SK-N-SH treated with all-trans-retinoic acid at 6 μM for 48 hours (cell line): Measurements from ENCODE around the gene RAD51B.

ENCODE experiments used
- ATAC-seq: fragments of 200-7000 bp; cut with Tn5 transposase; 3 replicates; pipeline ENCODE4 v1.9.1; 2020; ENCODE audit warnings: mild to moderate bottlenecking, moderate library complexity
- ARNTL ChIP-seq: fragments of 450-650 bp; formaldehyde crosslinking; IDR thresholded peaks from 2 replicates; pipeline ENCODE4 v1.5.0; 2020; ENCODE audit warnings: low read depth, mild to moderate bottlenecking, moderate library complexity, borderline replicate concordance
- BACH2 ChIP-seq: fragments of 250-450 bp; sonication (Bioruptor Pico); IDR thresholded peaks from 2 replicates; pipeline ENCODE4 v1.9.0; 2021; ENCODE audit warnings: mild to moderate bottlenecking, borderline replicate concordance
- CREB5 ChIP-seq: fragments of 250-450 bp; sonication (Bioruptor Pico); IDR thresholded peaks from 2 replicates; pipeline ENCODE4 v1.5.1; 2020; ENCODE audit warnings: low read depth, mild to moderate bottlenecking, moderate library complexity
- CSDC2 ChIP-seq: fragments of 250-450 bp; sonication (Bioruptor Pico); IDR thresholded peaks from 2 replicates; pipeline ENCODE4 v1.5.0; 2020; ENCODE audit warnings: mild to moderate bottlenecking, moderate library complexity
- CSRNP3 ChIP-seq: fragments of 250-450 bp; sonication (Bioruptor Pico); IDR thresholded peaks from 2 replicates; pipeline ENCODE4 v1.5.1; 2021; ENCODE audit warnings: mild to moderate bottlenecking, moderate library complexity
- GLIS3 ChIP-seq: fragments of 250-450 bp; sonication (Bioruptor Pico); IDR thresholded peaks from 2 replicates; pipeline ENCODE4 v1.5.0; 2020; ENCODE audit warnings: mild to moderate bottlenecking, moderate library complexity
- OSR1 ChIP-seq: fragments of 250-450 bp; sonication (Bioruptor Pico); IDR thresholded peaks from 2 replicates; pipeline ENCODE4 v1.8.0; 2022; ENCODE audit warnings: moderate library complexity, mild to moderate bottlenecking, inconsistent platforms
- POU6F1 ChIP-seq: fragments of 250-450 bp; sonication (Bioruptor Pico); IDR thresholded peaks from 2 replicates; pipeline ENCODE4 v1.8.0; 2021; ENCODE audit warnings: low read depth, mild to moderate bottlenecking, moderate library complexity, borderline replicate concordance
- PPARA ChIP-seq: fragments of 250-450 bp; sonication (Bioruptor Pico); IDR thresholded peaks from 2 replicates; pipeline ENCODE4 v1.5.0; 2020; ENCODE audit warnings: mild to moderate bottlenecking, borderline replicate concordance
- SNAI2 ChIP-seq: fragments of 250-450 bp; sonication (Bioruptor Pico); IDR thresholded peaks from 2 replicates; pipeline ENCODE4 v1.5.0; 2020; ENCODE audit warnings: mild to moderate bottlenecking, moderate library complexity
- TCF4 ChIP-seq: fragments of 250-450 bp; sonication (Bioruptor Pico); IDR thresholded peaks from 2 replicates; pipeline ENCODE4 v1.8.0; 2021; ENCODE audit warnings: mild to moderate bottlenecking, moderate library complexity, borderline replicate concordance
- TOX ChIP-seq: fragments of 250-450 bp; sonication (Bioruptor Pico); IDR thresholded peaks from 2 replicates; pipeline ENCODE4 v1.8.0; 2021; ENCODE audit warnings: mild to moderate bottlenecking, moderate library complexity, borderline replicate concordance
- ZC3H10 ChIP-seq: fragments of 250-450 bp; sonication (Bioruptor Pico); IDR thresholded peaks from 2 replicates; pipeline ENCODE4 v1.5.1; 2021; ENCODE audit warnings: mild to moderate bottlenecking, moderate library complexity
- ZFP3 ChIP-seq: fragments of 250-450 bp; sonication (Bioruptor Pico); IDR thresholded peaks from 2 replicates; pipeline ENCODE4 v1.5.0; 2020; ENCODE audit warnings: mild to moderate bottlenecking, moderate library complexity
- ZFP30 ChIP-seq: fragments of 450-650 bp; formaldehyde crosslinking; IDR thresholded peaks from 2 replicates; pipeline ENCODE4 v1.5.0; 2022; ENCODE audit warnings: mild to moderate bottlenecking, moderate library complexity
- ZNF565 ChIP-seq: fragments of 450-650 bp; formaldehyde crosslinking; conservative IDR thresholded peaks from 2 replicates; pipeline ENCODE4 v1.5.0; 2020; ENCODE audit warnings: low read depth, mild to moderate bottlenecking, moderate library complexity
- ZNF70 ChIP-seq: fragments of 450-650 bp; formaldehyde crosslinking; IDR thresholded peaks from 2 replicates; pipeline ENCODE4 v1.5.0; 2020; ENCODE audit warnings: mild to moderate bottlenecking, moderate library complexity
- ZNF8 ChIP-seq: fragments of 450-650 bp; formaldehyde crosslinking; IDR thresholded peaks from 2 replicates; pipeline ENCODE4 v1.5.0; 2020; ENCODE audit warnings: mild to moderate bottlenecking, moderate library complexity
- TF ChIP-seq, protein P1 (sequence below): fragments of 250-450 bp; sonication (Bioruptor Pico); IDR thresholded peaks from 2 replicates; pipeline ENCODE4 v1.8.0; 2020; ENCODE audit warnings: mild to moderate bottlenecking, moderate library complexity, borderline replicate concordance
- TF ChIP-seq, protein P2 (sequence below): fragments of 250-450 bp; sonication (Bioruptor Pico); IDR thresholded peaks from 2 replicates; pipeline ENCODE4 v1.5.0; 2020; ENCODE audit warnings: mild to moderate bottlenecking, moderate library complexity

The RAD51B gene

DNA sequence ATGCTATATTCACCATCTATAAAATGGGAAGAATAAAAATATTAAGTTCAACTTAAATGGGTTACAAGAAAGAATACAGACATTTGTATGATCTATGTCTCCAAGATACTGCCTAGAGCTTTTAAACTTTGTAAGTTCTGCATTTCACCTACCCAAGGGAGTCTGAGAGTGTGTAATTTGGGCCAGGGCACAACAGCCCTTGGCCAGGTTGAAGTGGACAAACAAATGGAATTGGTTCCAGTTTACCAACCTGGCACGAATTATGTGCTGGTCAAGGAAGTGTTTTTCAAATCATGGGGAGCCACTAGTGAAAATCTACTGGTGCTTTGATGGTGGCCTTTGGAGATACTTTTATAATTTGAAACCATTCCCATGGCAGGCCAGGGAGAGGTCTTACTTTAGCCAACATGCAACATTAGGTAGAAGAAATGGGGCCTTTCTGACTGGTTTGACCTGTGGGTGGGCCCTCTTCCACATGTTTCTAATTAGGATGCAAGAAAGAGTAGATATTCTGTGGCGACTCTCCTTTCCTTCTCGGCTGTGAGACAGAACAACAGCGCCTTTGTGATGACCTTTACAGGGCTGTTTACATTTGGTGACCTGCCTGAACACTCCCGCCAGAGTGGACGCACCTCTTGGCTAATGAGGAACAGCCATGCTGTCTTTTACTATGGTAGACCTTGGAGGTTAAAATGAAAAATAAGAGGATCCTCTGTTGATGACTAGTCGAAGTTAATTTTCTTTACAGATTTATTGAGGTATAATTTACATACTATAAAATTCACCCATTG is 496.7 kb downstream of the RAD51B start (continued):
- TF ChIP-seq, protein P1, sequence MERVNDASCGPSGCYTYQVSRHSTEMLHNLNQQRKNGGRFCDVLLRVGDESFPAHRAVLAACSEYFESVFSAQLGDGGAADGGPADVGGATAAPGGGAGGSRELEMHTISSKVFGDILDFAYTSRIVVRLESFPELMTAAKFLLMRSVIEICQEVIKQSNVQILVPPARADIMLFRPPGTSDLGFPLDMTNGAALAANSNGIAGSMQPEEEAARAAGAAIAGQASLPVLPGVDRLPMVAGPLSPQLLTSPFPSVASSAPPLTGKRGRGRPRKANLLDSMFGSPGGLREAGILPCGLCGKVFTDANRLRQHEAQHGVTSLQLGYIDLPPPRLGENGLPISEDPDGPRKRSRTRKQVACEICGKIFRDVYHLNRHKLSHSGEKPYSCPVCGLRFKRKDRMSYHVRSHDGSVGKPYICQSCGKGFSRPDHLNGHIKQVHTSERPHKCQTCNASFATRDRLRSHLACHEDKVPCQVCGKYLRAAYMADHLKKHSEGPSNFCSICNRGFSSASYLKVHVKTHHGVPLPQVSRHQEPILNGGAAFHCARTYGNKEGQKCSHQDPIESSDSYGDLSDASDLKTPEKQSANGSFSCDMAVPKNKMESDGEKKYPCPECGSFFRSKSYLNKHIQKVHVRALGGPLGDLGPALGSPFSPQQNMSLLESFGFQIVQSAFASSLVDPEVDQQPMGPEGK (CRISPR knock-in tag), result no peak
- TF ChIP-seq CREB5 (CRISPR knock-in tag) (no peak), TCF4 (CRISPR knock-in tag) (no peak), ARNTL (CRISPR knock-in tag) (no peak)

DNA sequence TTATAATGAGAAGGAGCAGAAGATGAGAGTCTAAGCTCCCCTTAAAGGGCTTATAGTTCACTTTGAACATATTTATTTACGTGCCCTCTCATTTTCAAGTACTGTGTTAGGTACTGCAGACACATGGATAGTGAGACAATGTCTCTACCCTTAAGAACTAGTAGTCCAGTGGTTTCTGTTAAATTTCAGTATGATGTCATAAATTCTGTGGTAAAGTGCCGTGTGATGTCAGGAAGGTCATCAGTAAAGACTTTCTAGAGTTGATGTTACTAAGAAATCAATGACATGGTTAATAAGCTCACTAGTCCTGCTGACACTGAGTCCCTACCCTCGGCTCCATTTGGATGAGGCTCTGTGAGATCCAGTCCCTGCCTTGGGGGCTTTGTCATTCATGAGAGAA is 497.7 kb downstream of the RAD51B start:
- no peak for TF ChIP-seq ZNF565 (CRISPR knock-in tag)
- TF ChIP-seq, protein P2, sequence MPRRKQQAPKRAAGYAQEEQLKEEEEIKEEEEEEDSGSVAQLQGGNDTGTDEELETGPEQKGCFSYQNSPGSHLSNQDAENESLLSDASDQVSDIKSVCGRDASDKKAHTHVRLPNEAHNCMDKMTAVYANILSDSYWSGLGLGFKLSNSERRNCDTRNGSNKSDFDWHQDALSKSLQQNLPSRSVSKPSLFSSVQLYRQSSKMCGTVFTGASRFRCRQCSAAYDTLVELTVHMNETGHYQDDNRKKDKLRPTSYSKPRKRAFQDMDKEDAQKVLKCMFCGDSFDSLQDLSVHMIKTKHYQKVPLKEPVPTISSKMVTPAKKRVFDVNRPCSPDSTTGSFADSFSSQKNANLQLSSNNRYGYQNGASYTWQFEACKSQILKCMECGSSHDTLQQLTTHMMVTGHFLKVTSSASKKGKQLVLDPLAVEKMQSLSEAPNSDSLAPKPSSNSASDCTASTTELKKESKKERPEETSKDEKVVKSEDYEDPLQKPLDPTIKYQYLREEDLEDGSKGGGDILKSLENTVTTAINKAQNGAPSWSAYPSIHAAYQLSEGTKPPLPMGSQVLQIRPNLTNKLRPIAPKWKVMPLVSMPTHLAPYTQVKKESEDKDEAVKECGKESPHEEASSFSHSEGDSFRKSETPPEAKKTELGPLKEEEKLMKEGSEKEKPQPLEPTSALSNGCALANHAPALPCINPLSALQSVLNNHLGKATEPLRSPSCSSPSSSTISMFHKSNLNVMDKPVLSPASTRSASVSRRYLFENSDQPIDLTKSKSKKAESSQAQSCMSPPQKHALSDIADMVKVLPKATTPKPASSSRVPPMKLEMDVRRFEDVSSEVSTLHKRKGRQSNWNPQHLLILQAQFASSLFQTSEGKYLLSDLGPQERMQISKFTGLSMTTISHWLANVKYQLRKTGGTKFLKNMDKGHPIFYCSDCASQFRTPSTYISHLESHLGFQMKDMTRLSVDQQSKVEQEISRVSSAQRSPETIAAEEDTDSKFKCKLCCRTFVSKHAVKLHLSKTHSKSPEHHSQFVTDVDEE (CRISPR knock-in tag), result no peak

GRCh38 chr14:68318828-68319227 is 499.2 kb downstream of the RAD51B start:
- ATAC-seq, result no peak
- TF ChIP-seq ARNTL (CRISPR knock-in tag) (no peak), TOX (no peak), ZFP3 (CRISPR knock-in tag) (no peak), ZFP30 (no peak), ZNF70 (CRISPR knock-in tag) (no peak), ZNF8 (CRISPR knock-in tag) (no peak), CSDC2 (CRISPR knock-in tag) (no peak), SNAI2 (CRISPR knock-in tag) (no peak), ZC3H10 (CRISPR knock-in tag) (no peak), CREB5 (CRISPR knock-in tag) (no peak), OSR1 (CRISPR knock-in tag) (no peak)
- TF ChIP-seq, all 23 proteins: peak for 0

More for the DNA sequence above, 497.7 kb downstream of the RAD51B start:
- ATAC-seq, result no peak

GRCh38 chr14:68320495-68320894 is 500.9 kb downstream of the RAD51B start:
- ATAC-seq, result no peak
- TF ChIP-seq ARNTL (CRISPR knock-in tag) (no peak), TOX (no peak), POU6F1 (CRISPR knock-in tag) (no peak), ZNF70 (CRISPR knock-in tag) (no peak), GLIS3 (CRISPR knock-in tag) (no peak), ZC3H10 (CRISPR knock-in tag) (no peak), CSRNP3 (CRISPR knock-in tag) (no peak), ZFP3 (CRISPR knock-in tag) (no peak), OSR1 (CRISPR knock-in tag) (no peak), CREB5 (CRISPR knock-in tag) (no peak), CSDC2 (CRISPR knock-in tag) (no peak), PPARA (CRISPR knock-in tag) (no peak), SNAI2 (CRISPR knock-in tag) (no peak), BACH2 (CRISPR knock-in tag) (no peak), TCF4 (CRISPR knock-in tag) (no peak)
- TF ChIP-seq, protein P1 (CRISPR knock-in tag), result no peak
